ENCODE data around the gene FBXW9. TPM values are rescaled to one million over a fixed set of nuclear protein-coding genes. Genes with fewer than 3 reads are reported as not detected.
"Not testable (repeated sequence)": the region's sequence is repeated elsewhere in the genome, so short reads cannot be mapped to it uniquely, and the experiment has no call there.

The FBXW9 gene
- polyA plus RNA-seq (ENCODE audit: insufficient read length): 5.2 TPM

DNA sequence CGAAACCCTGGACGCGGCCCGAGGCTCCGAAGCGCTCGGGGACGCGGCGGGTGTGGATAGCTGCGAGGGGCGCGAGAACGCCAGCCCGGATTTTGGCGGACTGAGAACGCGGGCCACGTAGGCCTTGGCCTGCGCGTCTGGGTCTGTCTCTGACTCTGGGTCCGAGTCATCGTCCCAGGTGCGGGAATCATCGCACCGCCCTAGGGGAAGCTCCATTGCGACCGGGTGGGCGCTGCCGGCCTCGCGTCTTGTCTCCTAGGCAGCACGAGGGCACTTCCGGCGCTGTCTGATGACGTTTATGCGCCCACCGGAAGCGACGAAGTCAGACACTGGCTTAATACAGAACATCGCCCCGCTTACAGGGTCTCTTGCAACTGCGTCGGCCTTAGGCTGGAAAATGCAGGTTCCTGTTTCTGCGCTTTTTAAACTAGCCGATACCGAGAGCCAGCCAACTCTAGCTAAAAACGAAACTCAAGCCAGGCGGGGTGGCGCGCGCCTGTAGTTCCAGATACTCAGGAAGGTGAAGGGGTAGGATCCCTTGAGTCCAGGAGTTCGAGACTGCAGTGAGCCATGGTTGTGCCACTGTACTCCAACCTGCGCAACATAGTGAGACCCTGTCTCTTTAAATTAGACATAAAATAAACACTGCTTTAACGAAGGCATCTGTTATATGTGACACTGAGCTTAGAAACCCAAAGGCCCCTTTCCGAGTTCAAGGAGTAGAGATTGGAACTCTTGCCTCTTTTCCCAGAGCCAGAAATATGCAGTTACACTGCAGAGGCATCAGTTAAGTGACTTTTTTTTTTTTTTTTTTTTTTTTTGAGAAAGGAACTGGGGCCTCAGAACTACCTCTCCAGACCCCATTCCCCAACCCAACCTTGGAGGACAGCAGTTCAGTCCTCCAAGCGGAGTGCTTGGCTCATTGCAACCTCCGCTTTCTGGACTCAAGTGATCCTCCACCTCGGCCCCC is at the start of gene FBXW9:
FBXW9 (minus strand) TSS at position 266 of the 970 bp plus-strand sequence; CDS start at position 216, 50 bp downstream.
- peak; percentile 96 for DNase-seq

DNA sequence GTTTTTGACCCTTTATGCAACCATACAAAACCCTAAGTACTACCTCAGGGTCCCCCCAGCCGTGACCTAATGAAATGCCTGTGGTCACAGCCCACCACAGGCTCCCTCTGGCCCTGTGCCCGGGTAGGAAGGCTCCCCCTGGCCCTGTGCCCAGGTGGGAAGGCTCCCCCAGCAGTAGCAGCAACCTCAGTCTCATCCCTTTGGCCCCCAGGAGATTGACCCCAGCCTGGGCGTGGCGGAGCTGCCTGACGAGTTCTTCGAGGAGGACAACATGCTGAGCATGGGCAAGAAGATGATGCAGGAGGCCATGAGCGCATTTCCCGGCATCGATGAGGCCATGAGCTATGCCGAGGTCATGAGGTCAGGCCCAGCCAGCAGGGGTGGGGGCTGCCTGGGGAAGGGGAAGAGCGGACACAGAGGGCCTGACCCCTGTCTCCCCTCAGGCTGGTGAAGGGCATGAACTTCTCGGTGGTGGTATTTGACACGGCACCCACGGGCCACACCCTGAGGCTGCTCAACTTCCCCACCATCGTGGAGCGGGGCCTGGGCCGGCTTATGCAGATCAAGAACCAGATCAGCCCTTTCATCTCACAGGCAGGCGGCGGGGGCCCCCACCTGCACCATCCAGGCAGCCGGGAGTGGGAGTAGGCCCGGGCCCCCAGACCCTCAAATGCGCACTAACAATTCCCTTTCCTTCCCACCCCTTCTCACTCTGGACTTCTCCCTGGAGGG is 48.9 kb upstream of the FBXW9 start:
- no peak for DNase-seq

- no peak for DNase-seq
Observed at GRCh38 chr19:12737835-12738351, 41.5 kb upstream of the FBXW9 start.

DNA sequence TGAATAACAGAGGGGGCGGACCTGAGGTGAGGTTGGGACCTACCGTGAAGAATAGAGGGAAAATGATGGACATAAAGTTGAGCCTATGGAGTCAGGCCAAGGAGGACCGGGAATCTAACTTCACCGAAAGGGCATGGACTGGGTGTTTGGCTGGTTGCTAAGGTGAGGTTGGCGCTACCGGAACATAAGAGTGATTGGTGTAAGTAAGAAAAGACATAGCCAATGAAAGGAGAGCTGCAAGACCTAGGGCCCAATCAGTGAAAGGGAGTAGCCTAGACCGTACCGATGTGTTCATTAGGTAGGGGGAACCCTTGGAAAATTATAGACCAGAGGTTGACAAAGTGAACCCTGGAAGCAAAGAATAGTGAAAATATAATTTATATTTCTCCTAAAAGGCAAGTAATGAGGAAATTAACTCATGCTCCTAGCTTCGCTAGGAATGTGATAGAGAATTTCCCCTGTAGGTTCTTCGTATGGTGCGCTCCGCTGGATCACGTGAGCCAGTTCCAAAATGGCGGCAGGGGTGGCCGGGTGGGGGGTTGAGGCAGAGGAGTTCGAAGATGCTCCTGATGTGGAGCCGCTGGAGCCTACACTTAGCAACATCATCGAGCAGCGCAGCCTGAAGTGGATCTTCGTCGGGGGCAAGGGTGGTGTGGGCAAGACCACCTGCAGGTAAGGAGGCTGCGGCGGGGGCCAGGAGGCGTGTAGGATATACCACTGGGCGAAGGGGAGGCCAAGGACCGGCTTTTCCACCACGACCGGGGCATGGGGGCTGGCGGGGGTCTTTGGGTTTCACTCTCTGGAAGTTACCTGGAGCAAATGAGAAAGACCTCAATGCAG is 40.8 kb upstream of the FBXW9 start, which contains the start of gene GET3:
GET3 (plus strand) TSS at position 503 of the 840 bp plus-strand sequence; CDS start at position 512, 9 bp downstream.
- peak; percentile 93 for DNase-seq

DNA sequence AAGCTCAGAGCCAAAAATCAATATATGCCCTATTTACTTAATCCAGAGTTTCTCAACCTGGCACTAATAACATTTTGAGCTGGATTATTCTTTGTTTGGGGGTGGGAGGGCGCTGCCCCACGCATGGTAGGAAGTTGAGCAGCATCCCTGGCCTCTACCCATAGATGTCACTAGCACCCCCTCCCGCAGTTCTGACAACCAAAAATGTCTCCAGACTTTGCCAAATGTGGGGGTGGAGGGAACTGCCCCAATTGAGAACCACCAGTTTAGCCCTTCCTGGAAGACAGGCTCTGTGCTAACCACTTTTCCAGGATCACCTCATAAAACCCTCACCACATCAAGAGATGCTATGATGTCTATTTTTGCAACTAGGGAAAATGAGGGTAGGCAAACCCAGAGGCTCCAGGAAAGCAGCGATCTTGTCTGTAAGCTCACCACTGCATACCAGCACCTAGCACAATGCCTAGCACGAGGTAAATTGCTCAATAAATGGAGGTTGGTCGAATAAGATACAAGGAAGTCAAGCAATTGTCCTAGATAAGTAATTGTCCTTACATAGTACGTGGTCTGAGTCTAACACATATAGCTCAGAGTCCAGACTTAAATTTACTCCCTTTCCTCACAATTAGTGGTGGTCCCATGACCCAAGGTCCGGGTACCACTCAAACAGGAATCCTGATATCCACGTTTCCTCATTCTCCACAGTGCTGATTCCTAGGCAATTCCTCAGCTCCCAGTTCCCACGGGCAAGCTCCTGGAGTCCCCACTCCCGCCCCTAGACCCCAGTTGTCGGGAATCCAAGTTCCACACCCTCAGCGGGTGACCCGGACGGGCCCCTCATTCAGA is 37.2 kb upstream of the FBXW9 start:
- DNase-seq: no peak

- DNase-seq: no peak
Observed at GRCh38 chr19:12731337-12731736, 34.9 kb upstream of the FBXW9 start.

- DNase-seq: no peak
Observed at GRCh38 chr19:12730064-12730463, 33.6 kb upstream of the FBXW9 start.

DNA sequence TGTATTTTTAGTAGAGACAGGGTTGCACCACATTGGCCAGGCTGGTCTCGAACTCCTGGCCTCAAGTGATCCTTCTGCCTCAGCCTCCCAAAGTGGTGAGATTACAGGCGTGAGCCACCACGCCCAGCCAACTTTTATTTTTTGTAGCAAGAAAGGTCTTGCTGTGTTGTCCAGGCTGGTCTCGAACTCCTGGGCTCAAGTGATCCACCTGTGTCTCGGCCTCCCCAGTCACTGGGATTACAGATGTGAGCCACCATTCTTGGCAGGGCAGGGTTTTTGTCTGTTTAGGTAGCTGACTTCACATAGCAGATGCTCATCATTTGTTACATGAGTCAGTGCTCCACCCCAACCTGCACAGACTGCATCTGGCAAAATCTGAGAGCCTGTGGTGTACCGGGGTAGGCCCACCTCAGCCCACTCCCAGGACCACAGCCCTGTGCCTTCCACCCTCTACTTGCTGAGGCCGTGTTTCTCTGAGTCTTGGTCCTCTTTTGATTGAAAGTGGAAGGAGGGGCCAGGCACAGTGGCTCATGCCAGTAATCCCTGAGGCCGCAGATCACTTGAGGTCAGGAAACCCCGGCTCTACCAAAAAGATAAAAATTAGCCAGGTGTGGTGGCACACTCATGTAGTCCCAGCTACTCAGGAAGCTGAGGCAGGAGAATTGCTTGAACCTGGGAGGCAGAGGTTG is 31.5 kb upstream of the FBXW9 start:
- no peak for DNase-seq

- DNase-seq: no peak
Observed at GRCh38 chr19:12726988-12727316, 30.5 kb upstream of the FBXW9 start.

GRCh38 chr19:12725612-12726011 is 29.2 kb upstream of the FBXW9 start:
- DNase-seq: not testable (repeated sequence)

GRCh38 chr19:12723641-12724426 is 27.4 kb upstream of the FBXW9 start, which contains the start of gene TNPO2:
Gene TNPO2, minus strand, starts transcription at chr19:12723932. Its CDS starts 2,955 bp downstream, at chr19:12720977.
- DNase-seq: peak; percentile 45

GRCh38 chr19:12723381-12723640 is 26.9 kb upstream of the FBXW9 start:
- DNase-seq: no peak

- peak; percentile 98 for DNase-seq
Observed at GRCh38 chr19:12722566-12723380, 26.3 kb upstream of the FBXW9 start.

GRCh38 chr19:12721656-12722565 is 25.5 kb upstream of the FBXW9 start:
- DNase-seq: peak; percentile 80

- DNase-seq: no peak
Observed at GRCh38 chr19:12720851-12721655, 24.6 kb upstream of the FBXW9 start.

DNA sequence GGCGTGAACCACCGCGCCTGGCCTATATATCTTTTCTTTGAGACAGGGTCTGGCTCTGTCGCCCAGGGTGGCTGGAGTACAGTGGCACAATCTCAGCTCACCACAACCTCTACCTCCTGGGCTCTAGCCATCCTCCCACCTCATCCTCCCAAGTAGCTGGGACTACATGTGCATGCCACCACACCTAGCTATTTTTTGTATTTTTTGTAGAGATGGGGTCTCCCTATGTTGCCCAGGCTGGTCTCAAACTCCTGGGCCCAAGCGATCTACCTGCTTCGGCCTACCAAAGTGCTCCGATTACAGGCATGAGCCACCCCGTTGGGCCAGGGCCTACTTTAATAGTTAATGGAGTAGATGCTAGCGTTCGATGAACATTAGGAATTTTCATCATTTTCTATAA is 23.9 kb upstream of the FBXW9 start:
- no peak for DNase-seq

DNA sequence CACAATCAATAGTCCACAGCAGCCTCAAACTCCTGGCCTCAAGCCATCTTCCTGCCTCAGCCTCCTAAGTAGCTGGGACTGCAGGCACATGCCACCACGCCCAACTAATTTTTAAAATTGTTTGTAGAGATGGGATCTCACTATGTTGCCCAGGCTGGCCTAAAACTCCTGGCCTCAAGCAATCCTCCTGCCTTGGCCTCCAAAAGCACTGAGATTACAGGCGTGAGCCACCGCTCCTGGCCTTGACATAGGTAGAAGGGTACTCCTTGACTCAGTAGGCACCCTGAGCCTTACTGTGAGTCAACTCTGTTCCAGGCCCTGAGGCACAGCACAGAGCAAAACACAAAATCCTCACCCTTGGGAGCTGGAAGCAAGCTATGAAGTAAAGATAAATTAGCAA is 19.5 kb upstream of the FBXW9 start:
- DNase-seq: no peak

Measured in hindlimb muscle (tissue), 1 donor.